HG03558 (cell line): Measurements from ENCODE around the gene P2RY2.
"Not testable (repeated sequence)": the region's sequence is repeated elsewhere in the genome, so short reads cannot be mapped to it uniquely, and the experiment has no call there.

Experiments used
- ATAC-seq: cut with Tn5 transposase; IDR thresholded peaks from one replicate; pipeline ENCODE4 v1.9.1; 2021; ENCODE audit warnings: moderate number of reproducible peaks; ENCODE audit not compliant: unreplicated experiment; ENCODE audit errors: extremely low read depth

The P2RY2 gene

DNA sequence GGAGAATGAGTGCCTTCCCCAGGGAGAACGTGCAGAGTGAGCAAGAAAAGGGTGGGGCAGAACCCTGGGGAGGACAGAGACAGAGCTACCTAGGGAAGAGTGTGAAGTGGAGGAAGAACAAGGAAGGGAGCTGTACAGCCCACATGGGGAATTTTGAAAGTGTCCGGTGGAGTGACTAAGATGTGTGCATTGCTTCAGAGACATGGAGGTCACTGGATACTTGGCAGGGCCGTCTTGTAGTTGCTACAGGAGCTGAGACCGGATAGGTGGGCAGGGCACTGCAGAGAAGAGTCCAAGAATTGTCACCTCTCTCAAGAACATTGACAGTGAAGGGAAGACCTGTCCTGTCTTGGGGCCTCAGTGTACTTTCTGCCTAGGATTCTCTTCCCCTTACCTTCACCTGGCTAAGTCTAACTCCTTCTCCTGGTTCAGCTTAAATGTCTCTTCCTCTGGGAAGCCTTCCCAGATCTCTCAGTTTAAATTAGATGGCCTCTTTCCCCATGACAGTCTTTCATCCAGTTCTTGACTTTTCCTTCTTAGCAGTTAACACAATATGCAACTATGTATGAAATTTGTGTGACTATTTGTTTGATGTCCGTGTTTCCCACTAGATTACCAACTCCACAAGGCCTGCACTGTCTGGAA, 44.9 kb downstream of the P2RY2 start:
- no peak for ATAC-seq

DNA sequence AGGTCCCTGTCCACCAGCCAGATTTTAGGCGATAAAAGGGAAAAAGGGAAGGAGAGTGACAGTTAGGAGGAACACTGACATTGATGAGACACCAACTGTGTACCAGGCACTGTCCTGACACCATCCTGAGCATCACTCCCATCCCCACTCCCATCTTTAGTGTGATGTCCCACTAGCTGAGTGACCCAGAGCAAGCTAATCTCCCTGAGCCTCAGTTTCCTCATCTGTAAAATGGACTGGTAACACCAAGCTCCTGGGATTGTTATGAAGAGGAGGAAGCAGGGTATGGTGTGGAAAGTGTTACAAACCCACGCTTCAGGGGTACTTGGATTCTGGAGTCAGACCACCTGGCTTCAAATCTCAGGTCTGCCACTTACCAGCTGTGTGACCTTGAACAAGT, 45.6 kb downstream of the P2RY2 start:
- no peak for ATAC-seq

DNA sequence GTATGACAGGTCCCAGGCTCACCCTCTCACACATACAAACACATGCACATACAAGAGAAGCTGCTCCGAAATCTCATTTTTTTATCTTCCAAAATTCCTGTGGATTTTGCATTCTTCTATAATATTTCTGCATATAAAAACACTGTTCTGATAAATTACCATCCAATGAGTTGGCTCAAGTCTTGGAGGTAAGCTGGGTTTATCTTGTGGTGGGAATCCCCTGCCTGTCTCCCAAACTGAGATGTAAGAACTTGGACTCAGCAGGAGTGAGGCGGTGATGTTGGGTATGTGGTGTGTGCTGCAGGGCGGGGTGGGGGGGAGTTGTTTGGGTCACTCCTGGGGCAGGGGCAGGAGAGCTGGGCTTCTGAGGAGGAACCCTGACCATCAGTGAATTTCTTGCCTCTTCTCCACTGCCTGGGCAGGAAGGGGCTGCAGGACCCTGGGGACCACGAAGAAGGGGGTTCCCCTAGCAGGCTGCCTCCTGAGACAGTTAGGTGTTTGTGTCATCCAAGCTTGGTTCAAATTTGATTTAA, 47.3 kb downstream of the P2RY2 start:
- no peak for ATAC-seq

DNA sequence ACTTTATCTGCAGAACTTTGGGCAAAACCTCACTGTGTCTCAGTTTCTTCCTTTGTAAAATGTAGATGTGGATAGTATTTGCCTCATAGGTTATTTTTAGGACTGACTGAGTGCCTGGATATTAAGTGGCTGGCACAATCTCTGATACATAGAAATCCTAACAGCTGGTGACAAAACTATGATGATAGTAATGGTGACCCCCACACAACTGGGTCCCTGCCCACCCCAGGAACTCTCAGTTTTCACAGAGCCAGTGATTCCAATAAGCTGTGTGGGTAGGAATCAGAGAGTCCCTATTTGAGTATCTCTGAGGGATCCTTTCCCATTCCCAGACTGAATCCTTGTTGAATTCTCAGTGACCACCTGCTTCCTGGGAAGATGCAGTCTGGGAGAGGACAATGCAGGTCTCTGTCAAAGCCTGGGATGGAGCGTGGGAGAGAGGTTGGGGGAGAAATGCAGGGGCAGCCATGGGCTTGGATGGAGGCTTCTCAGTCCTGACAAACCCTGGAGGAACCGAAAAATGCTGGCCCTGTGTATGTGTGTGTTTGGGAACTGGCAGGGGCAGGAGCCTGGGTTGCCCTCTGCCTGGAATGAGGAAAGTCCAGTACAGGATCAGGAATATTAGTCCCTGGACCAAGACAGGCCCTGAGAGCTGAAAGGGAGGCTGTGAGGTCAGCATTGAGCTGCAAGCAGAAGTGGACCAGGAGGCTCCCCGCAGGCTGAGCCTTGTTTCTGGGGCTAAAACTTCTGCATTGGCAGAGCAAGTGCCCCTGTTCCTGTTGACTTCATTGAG, 48.0 kb downstream of the P2RY2 start:
- no peak for ATAC-seq

DNA sequence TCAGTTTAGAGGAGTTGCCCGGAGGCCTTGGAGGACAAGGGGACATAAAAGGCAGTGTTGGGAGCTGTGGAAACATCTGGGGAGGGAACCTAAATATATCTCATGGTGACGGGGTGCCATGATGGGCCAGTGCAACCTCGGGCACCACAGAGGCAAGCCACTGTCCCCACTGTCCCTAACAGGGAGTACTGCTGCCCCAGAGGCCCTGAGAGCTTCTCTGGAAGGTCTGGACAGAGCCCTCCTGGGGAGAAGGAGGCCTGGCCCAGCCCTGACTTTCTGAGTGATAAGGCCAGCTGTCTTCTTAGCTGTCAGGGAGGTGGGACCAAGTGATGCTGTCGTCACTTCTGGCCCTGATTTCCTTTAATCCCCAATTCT, 48.6 kb downstream of the P2RY2 start:
- ATAC-seq = no peak

DNA sequence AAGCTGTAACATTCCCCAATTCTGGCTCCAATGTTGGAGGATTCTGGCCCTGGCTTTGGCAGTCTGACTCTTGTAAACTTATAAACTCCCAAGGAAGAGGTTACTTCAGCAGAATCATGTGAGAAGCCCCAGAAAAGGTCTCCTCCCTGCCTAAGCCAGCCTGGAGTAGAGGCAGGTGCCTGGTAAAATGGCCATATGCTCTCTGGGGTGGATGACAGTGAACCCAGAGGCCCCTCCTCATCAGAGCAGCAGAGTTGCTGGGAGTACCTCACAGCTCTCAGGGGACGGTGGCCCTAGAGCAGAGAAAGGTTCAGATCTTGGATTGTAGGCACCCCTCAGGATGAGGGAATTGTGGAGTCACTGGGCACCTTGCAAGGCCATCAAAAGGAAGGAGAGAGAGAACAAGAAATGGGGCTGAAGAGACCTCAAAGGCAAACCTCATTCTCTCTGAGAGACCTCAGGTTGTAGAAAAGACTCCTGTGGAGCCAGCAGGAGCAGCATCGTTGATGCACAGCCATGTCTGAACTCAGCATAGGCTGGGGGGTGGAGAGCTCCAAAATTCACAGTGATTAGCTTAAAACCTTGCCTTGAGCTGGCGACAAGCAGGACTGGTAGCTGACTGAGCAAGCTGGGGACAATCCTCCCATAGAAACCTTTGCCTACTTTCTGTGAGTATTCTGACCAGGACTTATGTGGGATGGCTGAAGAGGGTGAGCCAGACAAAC, 49.2 kb downstream of the P2RY2 start:
- ATAC-seq = no peak

DNA sequence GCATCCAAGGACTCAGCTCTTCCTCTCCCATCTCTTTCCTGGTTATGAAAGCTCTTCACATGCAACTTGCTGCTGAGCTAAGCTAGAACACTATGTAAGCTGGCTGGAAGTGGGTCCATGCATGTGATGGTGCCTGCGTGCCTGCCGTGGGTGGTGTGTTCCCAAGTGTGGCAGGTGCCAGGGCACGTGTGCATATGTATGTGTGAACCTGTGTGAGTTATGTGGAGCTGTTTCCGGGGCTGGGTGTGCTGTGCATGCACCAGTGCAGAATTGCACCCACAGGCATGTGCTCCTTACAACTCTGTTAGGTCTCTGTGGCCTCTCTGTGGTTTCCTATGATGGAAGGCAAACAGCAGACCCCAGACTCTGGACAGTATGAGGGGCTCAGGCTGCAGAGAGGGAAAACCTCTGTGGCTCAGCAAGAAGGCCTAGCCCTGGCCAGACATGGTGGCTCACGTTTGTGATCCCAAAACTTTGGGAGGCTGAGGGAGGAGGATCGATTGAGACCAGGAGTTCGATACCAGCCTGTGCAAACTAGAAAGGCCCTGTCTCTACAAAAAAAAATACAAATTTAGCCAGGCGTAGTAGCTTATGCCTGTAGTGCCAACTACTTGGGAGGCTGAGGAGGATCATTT, 49.9 kb downstream of the P2RY2 start:
- ATAC-seq = no peak

DNA sequence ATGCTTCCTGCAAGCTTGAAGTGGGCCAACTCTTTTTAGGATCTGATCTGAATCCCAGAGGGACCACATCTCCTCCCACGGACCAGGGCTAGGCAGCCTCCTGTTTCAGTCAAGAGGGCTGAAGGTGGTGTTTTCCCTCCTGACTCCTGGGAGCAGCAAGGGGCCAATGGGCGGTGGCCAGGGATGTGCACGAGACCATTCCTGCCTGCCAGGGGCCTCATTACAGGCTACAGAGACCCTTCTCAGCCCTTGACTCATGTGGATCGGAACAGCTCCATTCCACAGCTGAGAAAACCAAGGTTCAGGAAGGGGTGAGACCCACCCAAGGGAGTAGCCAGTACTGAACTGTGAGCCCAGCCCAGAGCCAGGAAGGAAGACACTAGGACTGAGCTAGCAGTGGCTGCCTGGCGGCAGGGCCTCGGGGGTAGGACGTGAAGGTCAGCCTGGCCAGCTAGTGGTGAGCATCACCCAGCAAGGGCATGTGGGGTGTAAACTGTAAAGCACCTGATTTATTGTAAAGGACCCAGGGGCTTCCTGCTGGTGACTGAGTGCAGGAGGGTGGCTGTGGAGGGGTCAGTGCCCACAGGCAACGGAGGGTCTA, 50.7 kb downstream of the P2RY2 start:
- ATAC-seq = no peak

DNA sequence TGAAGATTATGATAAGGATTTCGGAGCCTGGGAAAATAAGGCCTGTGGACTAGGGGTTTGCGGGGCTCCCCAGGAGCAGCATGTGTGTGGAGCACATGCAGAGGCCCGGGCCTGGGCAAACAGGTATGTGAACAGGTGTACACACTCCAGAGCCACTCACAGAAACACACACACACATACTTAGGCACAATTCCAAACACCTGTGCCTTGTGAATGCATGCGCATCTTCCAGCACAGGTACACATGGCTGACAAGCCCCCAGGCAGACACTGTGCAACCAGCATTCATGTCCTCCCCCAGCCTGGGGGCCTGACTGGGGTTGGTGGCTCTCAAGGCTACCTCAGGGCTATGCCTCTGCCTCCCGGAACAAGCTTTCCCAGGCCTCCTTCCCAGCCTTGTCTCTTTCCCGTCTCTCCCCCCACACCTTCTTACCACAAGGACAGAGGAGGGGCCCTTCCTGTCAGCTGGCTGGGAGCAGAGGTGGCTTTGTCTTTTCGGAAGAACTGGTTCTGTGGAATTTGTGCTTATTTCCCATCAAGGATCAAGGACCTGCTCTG, 51.5 kb downstream of the P2RY2 start:
- ATAC-seq = no peak

DNA sequence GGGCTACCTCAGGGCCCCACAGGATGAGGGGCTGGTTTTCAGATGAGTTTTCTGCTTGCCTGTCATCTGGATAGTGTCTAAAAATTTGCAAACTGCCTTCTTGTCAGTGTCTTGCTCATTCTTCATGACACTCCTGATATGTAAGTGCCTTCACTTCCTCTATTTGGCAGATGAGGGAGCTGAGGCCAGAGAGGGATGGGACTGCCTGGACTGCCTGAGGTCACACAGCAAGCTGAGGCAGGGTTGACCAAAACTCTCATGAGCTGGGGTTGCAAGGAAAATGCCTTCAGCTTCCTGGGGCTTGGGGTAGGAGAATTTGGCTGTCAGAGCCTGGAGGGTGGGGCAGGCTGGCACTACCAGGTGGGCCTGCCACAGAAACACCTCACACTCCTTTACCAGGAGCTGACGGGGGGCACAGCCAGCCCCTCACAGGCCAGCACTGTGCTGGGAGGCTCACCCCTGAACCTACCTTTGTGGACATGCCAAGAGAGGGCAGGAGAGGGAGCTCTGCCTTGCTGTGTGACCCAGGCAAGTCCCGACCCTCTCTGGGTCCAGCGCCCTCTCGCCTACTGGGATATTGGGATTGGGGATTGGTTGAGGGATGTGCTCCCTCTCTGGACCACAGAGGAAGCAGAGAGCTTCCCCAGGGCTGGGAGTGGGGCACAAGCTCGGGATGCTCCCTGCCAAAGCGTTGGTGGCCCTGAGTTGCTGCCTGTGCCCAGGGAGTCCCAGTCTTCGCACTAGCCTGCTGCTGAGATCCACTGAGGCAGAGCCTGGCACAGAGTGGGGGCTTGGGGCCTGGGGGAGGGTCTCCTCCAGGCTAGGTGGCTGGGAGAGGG, 52.2 kb downstream of the P2RY2 start:
- ATAC-seq = no peak

DNA sequence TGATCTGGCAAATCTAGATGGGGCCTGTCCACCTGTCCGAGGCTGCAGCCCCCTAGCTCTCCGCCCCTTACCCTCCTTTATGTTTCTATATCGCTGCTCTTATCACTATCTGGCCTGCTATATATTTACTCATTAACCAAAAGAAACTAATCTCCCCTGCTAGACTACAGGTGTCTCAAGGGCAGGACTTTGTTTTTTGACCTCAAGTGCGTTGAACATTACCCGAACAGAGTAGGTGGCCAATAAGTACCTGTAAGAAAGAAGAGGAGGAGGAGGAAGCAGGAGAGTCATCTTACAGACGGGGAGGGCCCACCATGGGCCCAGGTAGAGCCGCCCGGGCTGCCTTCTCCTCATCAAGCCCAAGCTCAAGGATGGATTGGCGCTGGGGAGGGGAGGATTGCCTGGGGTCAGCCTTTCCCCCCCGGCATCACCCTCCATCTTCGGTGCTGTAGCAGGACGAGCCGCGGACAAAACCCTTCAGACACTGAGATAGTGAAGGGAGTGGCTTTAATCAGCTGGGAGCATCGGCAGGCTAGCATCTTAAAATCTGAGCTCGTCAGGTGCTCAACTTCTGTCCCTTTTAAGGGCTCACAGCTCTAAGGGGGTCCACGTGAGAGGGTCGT, 52.9 kb downstream of the P2RY2 start:
- no peak for ATAC-seq

DNA sequence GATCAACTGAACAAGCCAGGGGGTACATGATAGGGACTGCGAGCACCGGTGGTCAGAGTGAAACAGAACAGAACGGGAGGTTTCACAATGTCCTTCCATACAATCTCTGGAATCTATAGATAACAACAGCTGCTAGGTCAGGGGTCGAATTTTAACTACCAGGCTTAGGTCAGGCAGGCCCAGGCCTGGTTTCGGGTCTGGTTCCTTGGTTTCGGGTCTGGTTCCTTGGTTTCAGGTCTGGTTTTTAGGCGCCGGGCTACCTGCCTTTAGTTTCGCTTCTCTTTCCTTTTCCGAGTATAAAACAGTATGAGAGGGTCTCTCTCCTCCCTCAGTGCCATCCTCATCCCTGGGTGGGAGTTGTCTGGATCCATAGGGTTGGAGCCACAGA, 53.4 kb downstream of the P2RY2 start:
- not testable (repeated sequence) for ATAC-seq

DNA sequence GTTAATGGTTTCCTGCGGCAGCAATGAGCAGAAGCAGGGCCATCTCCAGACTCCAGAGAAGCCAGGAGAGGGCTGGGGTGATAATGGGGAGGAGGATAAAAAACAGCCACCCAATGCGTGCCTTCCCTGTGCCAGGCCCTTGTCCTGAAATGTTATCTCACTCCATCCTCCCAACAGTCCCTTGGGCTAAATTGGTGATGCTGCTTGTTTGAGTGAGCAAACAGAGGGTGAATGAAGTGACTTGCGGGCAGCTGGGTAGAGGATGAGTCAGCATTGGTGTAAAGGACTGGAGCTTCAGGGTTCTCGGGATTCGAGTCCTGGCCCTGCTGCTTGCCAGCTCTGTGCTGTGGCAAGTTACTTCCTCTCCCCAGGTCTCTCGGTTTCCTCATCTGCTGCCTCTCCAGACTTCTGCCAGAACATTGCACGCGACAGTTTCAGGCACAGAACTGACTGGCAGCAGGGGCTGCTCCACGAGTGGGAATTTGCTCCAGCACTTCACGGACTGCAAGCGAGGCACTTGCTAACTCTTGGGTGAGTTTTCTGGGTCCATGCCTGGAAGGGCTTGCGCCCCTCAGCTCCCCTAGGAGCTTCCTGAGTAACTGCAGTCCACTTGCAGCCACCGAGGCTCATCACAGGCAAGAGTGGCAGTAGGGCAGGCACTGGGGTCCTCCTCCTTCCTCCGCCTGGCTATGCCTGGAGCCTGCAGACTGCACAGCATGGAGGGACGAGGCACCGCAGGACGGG, 54.0 kb downstream of the P2RY2 start, which contains the start of gene P2RY6:
Gene P2RY6, plus strand, starts transcription at position 403 of the 744 bp plus-strand sequence. CDS start 24,181 bp downstream, outside the sequence.
- ATAC-seq = no peak

DNA sequence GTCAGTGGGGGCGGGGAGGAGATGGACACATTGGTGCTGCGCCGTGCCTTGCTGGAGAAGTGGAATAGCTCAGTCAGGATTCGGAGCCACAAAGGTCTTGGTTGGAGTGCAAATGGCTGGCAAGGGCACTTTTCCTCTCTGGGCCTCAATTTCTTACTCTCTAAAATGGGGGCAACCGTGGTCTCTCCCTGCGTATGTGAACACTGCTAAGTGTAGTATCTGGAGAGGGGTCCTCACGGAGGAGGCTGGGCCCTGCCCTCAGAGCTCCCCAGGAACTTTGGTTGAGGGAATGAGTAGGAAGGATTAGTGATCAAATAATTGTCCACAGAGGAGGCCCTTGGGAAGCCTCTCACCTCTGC, 54.6 kb downstream of the P2RY2 start:
- no peak for ATAC-seq

DNA sequence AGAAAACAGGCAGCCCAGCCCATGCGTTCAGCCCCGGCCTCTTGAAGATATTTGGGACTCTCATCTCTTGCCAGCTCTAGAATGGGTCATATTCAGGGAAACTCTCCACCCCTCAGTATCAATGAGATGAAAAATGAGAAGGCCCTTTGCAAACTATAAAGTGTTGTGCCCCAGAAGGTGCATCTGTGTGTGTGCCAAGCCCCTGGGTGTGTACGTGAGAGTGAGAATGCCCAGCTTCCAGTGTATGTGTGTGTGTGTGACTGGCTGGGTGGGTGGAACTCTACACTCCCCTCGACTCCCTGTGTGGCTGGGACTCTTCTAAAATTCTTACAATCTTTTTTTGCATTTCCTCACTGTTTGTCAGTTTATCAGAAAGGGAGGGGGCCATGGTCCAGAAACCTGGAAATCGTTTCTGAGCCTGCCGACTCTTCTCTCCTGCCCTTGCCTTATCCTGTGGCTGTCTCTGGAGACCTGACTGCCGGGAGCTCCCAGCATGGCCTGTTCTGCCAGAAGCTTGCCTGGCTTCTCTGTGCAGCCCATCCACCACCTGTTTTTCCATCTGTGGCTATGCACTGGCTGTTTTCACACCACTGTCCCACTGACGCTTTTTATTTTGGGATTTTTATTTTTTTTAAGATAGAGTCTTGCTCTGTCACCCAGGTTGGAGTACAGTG, 55.3 kb downstream of the P2RY2 start:
- no peak for ATAC-seq

DNA sequence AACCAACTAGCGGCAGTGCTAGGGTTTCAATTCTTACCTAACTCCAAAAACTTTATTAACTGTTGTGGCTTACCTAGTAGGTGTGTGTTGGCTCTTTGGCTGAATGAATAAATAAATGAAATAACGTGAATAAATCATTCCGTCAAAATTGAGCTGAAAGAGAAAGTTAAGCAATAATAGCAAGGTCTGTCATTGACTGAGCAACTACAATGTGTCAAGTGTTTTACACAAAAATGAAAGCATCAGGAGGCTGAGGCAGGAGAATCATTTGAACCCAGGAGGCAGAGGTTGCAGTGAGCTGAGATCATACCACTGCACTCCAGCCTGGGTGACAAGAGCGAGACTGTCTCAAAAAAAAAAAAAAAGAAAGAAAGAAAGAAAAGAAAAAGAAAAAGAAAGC, 56.1 kb downstream of the P2RY2 start:
- not testable (repeated sequence) for ATAC-seq

DNA sequence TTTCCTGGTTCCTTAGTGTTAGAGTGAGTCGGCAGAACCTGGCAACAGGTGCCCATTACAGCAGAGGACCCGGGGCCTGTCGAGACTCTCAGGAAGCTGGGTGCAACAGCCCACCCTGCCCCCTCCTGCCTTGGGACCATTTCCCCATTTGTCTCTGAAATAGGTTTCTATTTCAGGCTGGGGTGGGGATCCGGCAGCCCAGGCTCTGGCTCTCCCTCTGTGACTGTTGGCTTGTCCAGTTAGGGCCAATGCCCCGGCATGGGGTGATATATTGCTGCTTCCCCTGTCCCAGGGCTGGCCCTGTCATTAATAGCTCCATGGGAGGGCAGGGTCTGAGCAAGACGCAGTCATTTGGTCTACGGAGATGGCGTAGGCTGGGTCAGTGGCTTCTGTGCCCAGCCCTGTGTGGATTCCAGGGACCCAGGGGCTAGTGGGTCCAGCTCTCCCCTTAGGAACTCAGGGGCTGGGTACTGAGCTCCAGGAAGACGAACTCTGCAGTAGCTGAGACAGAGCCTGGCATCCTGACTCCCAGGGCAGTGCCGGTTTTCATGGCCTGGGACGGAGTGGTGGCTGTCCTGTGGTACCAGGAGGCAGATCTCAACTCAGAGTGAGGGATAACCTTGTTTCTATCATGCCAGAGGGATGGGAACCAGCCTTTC, 56.8 kb downstream of the P2RY2 start:
- no peak for ATAC-seq
